Uterine smooth muscle cell (primary cell): ENCODE results near the gene PIGV. TPM values are rescaled to one million over a fixed set of nuclear protein-coding genes. Genes with fewer than 3 reads are reported as not detected.

Source experiments
- total RNA-seq: library from RNA; depleted of rRNA; stranded (reverse); fragments of >200 nt; gene quantifications from 2 replicates; pipeline ENCODE4 v1.2.3, GENCODE V29; 2014

The PIGV gene
- total RNA-seq, result 13.8 and 22.6 TPM in 2 replicates

DNA sequence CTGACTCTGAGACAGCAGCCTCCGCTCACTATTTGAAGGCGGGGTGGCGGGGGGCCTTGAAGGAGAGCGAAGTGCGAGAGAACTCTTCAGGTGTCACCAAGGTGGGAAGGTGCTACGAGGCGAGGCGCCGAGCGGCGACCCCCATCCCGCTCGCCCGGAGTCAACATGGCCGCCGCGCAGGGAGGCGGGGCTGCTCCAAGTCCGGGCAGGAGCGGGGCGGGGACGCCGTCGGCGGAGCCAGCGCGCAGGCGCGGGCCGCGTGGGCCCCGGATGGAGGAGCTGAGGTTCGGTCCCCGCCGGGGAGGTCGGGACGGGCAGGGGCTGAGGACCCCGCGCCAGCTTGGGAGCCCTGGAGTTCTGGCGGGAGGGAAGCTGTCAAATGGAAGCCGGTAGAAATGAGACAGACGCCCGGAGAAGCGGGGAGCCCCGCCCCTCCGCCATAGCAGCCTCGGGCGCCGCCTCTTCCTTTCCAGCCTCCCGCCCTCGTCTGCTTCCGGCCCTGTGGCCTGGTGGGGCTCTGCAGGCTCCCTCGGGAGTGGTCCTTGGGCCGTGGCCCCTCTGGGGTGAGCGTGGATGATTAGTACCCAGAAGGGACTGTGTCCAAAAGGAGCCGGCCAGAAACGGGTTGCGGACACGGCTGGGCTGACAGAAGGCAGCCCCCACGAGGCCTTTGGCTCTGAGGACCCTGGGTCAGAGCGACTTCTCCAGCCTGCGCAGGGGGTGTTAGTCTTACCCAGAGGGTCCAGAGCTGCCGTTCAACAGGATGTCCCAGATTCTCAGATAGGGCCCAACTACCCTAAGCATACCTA lies at the start of gene PIGV:
PIGV (plus strand) TSS at position 245 of the 809 bp plus-strand sequence. CDS start 2,866 bp downstream, outside the sequence.

DNA sequence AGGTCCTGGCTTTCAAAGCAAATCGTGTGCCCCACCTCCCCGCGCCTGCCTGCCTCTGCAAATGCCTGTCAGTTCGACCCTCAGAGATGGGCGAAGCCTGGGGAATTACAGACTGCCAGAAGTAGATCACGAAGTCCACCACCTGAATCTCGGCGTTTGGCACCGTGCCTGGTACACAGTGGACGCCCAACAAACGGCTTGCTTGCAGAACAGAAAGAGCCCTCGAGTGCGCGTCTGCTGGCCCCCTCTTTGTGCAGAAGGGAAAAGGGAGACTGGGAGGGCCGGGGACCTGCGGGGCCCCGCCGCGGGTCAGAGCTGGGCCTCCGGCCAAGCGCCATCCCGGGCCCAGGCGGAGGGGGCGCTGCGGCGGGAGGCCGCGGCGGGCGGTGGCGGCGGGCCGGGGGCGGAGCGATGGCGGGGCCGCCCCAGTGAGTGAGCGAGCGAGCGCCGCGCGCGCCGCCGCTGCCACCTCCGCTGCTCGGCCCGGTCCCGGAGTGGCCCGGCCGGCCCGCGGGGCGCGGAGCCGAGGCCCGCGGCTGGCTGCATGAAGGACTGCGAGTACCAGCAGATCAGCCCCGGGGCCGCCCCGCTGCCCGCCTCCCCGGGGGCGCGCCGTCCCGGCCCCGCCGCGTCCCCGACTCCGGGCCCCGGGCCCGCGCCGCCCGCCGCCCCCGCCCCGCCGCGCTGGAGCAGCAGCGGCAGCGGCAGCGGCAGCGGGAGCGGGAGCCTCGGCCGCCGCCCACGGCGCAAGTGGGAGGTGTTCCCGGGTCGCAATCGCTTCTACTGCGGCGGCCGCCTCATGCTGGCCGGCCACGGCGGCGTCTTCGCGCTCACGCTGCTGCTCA lies 38.7 kb downstream of the PIGV start, which contains the start of gene ZDHHC18:
ZDHHC18 (plus strand) TSS at position 428 of the 845 bp plus-strand sequence; CDS start at position 545, 117 bp downstream.

Other genes starting within 250 kb of the PIGV start
- 15.9 and 20.3 TPM in 2 replicates for gene ARID1A, start 91.9 kb upstream of the PIGV start, total RNA-seq
- 7.6 and 10.0 TPM in 2 replicates for gene ZDHHC18, start 38.7 kb downstream of the PIGV start, total RNA-seq
- 0.12 and 0.33 TPM in 2 replicates for gene SFN, start 75.2 kb downstream of the PIGV start, total RNA-seq
- gene GPN2, start 102.3 kb downstream of the PIGV start, total RNA-seq, result 9.8 and 11.1 TPM in 2 replicates
- gene GPATCH3, start 112.5 kb downstream of the PIGV start, total RNA-seq, result 8.4 and 8.7 TPM in 2 replicates
- not detected in 2 replicates for gene NR0B2, start 126.0 kb downstream of the PIGV start, total RNA-seq
- 27.2 and 44.3 TPM in 2 replicates for gene NUDC, start 133.8 kb downstream of the PIGV start, total RNA-seq
- gene KDF1, start 172.5 kb downstream of the PIGV start, total RNA-seq, result not detected in 2 replicates
- 28.4 and 62.3 TPM in 2 replicates for gene TRNP1, start 205.7 kb downstream of the PIGV start, total RNA-seq
- 1.4 and 5.4 TPM in 2 replicates for gene TENT5B, start 224.9 kb downstream of the PIGV start, total RNA-seq